B cell (primary cell): ENCODE results near the gene KSR1. TPM values are rescaled to one million over a fixed set of nuclear protein-coding genes. Genes with fewer than 3 reads are reported as not detected.
A peak's percentile ranks its signal among the peaks of the same experiment; 100 is the strongest.

Experiments used
- ATAC-seq: fragments of 200-7000 bp; cut with Tn5 transposase; one replicate; pipeline ENCODE4 v1.10.0; 2021; ENCODE audit warnings: low read depth, mild to moderate bottlenecking, moderate number of reproducible peaks, moderate library complexity
- CTCF ChIA-PET: fragments of 350-600 bp; sonication (Branson Sonifier 250); formaldehyde crosslinking; loops from one replicate; lab custom pipeline; 2021; ENCODE audit warnings: antibody characterized with exemption, inconsistent platforms; lab: Charles Lee
- POLR2A ChIA-PET: fragments of 350-600 bp; sonication (Branson Sonifier 250); formaldehyde crosslinking; loops from one replicate; lab custom pipeline; 2021; ENCODE audit warnings: antibody characterized with exemption; lab: Charles Lee
- DNase-seq: peaks from one replicate; pipeline ENCODE4 v3.0.0; 2013
- H2AFZ ChIP-seq: 2 replicates; pipeline ENCODE4 v1.6.1; 2012; ENCODE audit warnings: mild to moderate bottlenecking, low read depth, low read length; ENCODE audit not compliant: insufficient read depth, poor library complexity, severe bottlenecking
- H3K27ac ChIP-seq, 2 donors: 1 replicate in 1 of 2; 2 replicates in 1 of 2; pipeline ENCODE4 v1.5.1; 2012 to 2013; ENCODE audit warnings: low read length in 2 of 2, mild to moderate bottlenecking in 2 of 2, moderate library complexity in 1 of 2
- H3K27me3 ChIP-seq, 4 experiments: fragments of 200-600 bp in 1 of 4; sonication (generic) in 1 of 4; replicated peaks in 1 of 4; 1 replicate in 2 of 4; 2 replicates in 2 of 4; pipeline versions ENCODE4 v1.6.1 to v1.7.0; 2013 to 2016; ENCODE audit warnings: low read length in 3 of 4, mild to moderate bottlenecking in 2 of 4, mixed read lengths in 1 of 4, moderate library complexity in 1 of 4; ENCODE audit not compliant: insufficient read depth in 4 of 4, control insufficient read depth in 3 of 4; ENCODE audit errors: control extremely low read depth in 1 of 4
- H3K36me3 ChIP-seq, 2 experiments: replicated peaks in 1 of 2; 1 replicate in 1 of 2; 2 replicates in 1 of 2; pipeline versions ENCODE4 v1.6.1 to v1.7.1; 2013; ENCODE audit warnings: low read length in 1 of 2; ENCODE audit not compliant: insufficient read depth in 2 of 2, control insufficient read depth in 1 of 2; ENCODE audit errors: control extremely low read depth in 1 of 2, extremely low read depth in 1 of 2
- H3K4me1 ChIP-seq, 2 donors: fragments of 200-600 bp in 1 of 2; sonication (generic) in 1 of 2; 1 replicate in 1 of 2; 2 replicates in 1 of 2; pipeline versions ENCODE4 v1.5.1 to v1.6.1; 2013 to 2017; ENCODE audit warnings: low read length in 2 of 2; ENCODE audit not compliant: control insufficient read depth in 2 of 2, insufficient read depth in 2 of 2
- H3K4me2 ChIP-seq: replicated peaks from 2 replicates; pipeline ENCODE3; 2012; ENCODE audit warnings: mild to moderate bottlenecking, low read depth, low read length; ENCODE audit not compliant: poor library complexity, severe bottlenecking
- H3K4me3 ChIP-seq, 5 experiments: fragments of 200-600 bp in 1 of 5; sonication (generic) in 1 of 5; 1 replicate in 3 of 5; 2 replicates in 2 of 5; pipeline versions ENCODE4 v1.5.1 to v1.7.0; 2011 to 2016; ENCODE audit warnings: low read length in 4 of 5, mild to moderate bottlenecking in 4 of 5, low read depth in 2 of 5, control low read depth in 1 of 5, moderate library complexity in 1 of 5; ENCODE audit not compliant: insufficient read depth in 1 of 5; ENCODE audit errors: control extremely low read depth in 1 of 5, extremely low read depth in 1 of 5
- H3K79me2 ChIP-seq: fragments of 200-600 bp; sonication (generic); one replicate; pipeline ENCODE4 v1.6.0; 2016; ENCODE audit warnings: low read length; ENCODE audit not compliant: control insufficient read depth, insufficient read depth
- H3K9ac ChIP-seq: fragments of 200-600 bp; sonication (generic); 2 replicates; pipeline ENCODE4 v1.6.1; 2017; ENCODE audit warnings: mild to moderate bottlenecking, low read length, moderate library complexity
- H3K9me3 ChIP-seq, 3 donors: one replicate each; pipeline versions ENCODE4 v1.6.1 to v1.7.1; 2013; ENCODE audit warnings: low read length in 2 of 3; ENCODE audit not compliant: control insufficient read depth in 2 of 3, insufficient read depth in 1 of 3; ENCODE audit errors: control extremely low read depth in 1 of 3
- H4K20me1 ChIP-seq: 2 replicates; pipeline ENCODE4 v1.6.0; 2012; ENCODE audit warnings: mild to moderate bottlenecking, low read length; ENCODE audit not compliant: insufficient read depth, control insufficient read depth, poor library complexity, severe bottlenecking
- H3K27ac Mint-ChIP-seq: one replicate; pipeline ENCODE4 v1.8.0; 2021; ENCODE audit warnings: mixed read lengths
- H3K27me3 Mint-ChIP-seq: one replicate; pipeline ENCODE4 v1.8.0; 2021; ENCODE audit warnings: mixed read lengths
- H3K4me1 Mint-ChIP-seq: one replicate; pipeline ENCODE4 v1.8.0; 2021; ENCODE audit warnings: mixed read lengths
- H3K4me3 Mint-ChIP-seq: one replicate; pipeline ENCODE4 v1.8.0; 2021; ENCODE audit warnings: mixed read lengths
- H3K9me3 Mint-ChIP-seq: one replicate; pipeline ENCODE4 v1.8.0; 2022; ENCODE audit warnings: mixed read lengths; ENCODE audit not compliant: insufficient read depth
- CTCF ChIP-seq: fragments of 200-600 bp; IDR thresholded peaks from one replicate; pipeline ENCODE4 v1.8.0; 2022; ENCODE audit warnings: antibody characterized with exemption, mild to moderate bottlenecking
- EZH2 ChIP-seq: IDR thresholded peaks from 2 replicates; pipeline ENCODE4 v1.6.1; 2012; ENCODE audit warnings: borderline replicate concordance, low read depth, mild to moderate bottlenecking, moderate library complexity, low read length; ENCODE audit not compliant: insufficient read depth, poor library complexity, severe bottlenecking
- WGBS: methylation state at CpG from one replicate; pipeline ENCODE4 v1.1.5; 2013; ENCODE audit warnings: missing lambda C conversion rate; ENCODE audit not compliant: insufficient coverage; 5-methylcytosine and 5-hydroxymethylcytosine counted together
- intact Hi-C: fragments of 100-400 bp; cut with micrococcal nuclease; formaldehyde crosslinking; loops from one replicate; pipeline ENCODE4 v1.10.0; 2022
- polyA plus RNA-seq: library from polyadenylated mRNA; depleted of rRNA; stranded (reverse); fragments of >200 nt; gene quantifications from 2 replicates; pipeline ENCODE4 v1.2.3, GENCODE V29; 2012
- total RNA-seq, 2 donors: library from RNA; stranded (reverse); fragments of 120-200 nt in 1 of 2; gene quantifications; 1 replicate in 1 of 2; 2 replicates in 1 of 2; pipeline versions ENCODE4 v1.2.3 to v1.2.4, GENCODE V29; 2013 to 2022

KSR1 gene
- total and polyA plus RNA-seq, 2 donors (not counting 1 experiment from before 2014, with no cell fraction given), result 27.5 to 85.6 TPM

GRCh38 chr17:27609611-27610303 is 153.5 kb downstream of the KSR1 start:
- Histone ChIP-seq H2AFZ (no peak overlapping the region), H3K9ac (no peak overlapping the region), H3K27me3 (no peaks in the 10 kb centered on the region), H4K20me1 (no peaks in the 10 kb centered on the region), H3K4me2 (no peak overlapping the region), H3K4me1 (no peaks in the 10 kb centered on the region), H3K79me2 (no peaks in the 10 kb centered on the region), H3K4me3 (no peak overlapping the region), H3K36me3 (peaks cover 1 to 20% of the 10 kb centered on the region in 2 experiments), H3K27ac (no peak overlapping the region), H3K9me3 (no peaks in the 10 kb centered on the region)
- ChIA-PET POLR2A (no interaction called here), CTCF (interaction anchor here (1.0 to 14.9 kb wide), 7 partner anchors 9 to 373 kb away, joined by 3 to 395 read pairs (median 5); no protein-coding TSS in a partner anchor)
- Mint-ChIP-seq H3K4me3 (no peak overlapping the region), H3K27ac (no peak overlapping the region), H3K27me3 (no peaks in the 10 kb centered on the region), H3K4me1 (no peaks in the 10 kb centered on the region), H3K9me3 (no peaks in the 10 kb centered on the region)
- WGBS, result 96% methylated on average over 10 of the region's 11 CpGs
- DNase-seq (peak; percentile 48), ATAC-seq (no peak)
- intact Hi-C loops, result no loop called here
- no peak for TF ChIP-seq EZH2
- peak; percentile 28 for TF ChIP-seq CTCF

- ChIA-PET CTCF (interaction anchor here (1.0 to 14.9 kb wide), 7 partner anchors 9 to 374 kb away, joined by 3 to 395 read pairs (median 5); no protein-coding TSS in a partner anchor), POLR2A (no interaction called here)
- WGBS, result 93% methylated on average over 2 of the region's 4 CpGs
- Mint-ChIP-seq H3K27me3 (no peaks in the 10 kb centered on the region), H3K9me3 (no peaks in the 10 kb centered on the region), H3K4me1 (no peaks in the 10 kb centered on the region), H3K4me3 (no peak overlapping the region), H3K27ac (no peak overlapping the region)
- Histone ChIP-seq H3K4me2 (no peak overlapping the region), H3K9ac (no peak overlapping the region), H3K4me3 (no peak overlapping the region), H4K20me1 (no peaks in the 10 kb centered on the region), H3K27me3 (no peaks in the 10 kb centered on the region), H3K79me2 (no peaks in the 10 kb centered on the region), H3K27ac (no peak overlapping the region), H2AFZ (no peak overlapping the region), H3K9me3 (no peaks in the 10 kb centered on the region), H3K36me3 (peaks cover 1 to 24% of the 10 kb centered on the region in 2 experiments), H3K4me1 (no peaks in the 10 kb centered on the region)
- DNase-seq, result no peak
- no peak for ATAC-seq
- TF ChIP-seq CTCF, result no peak
- TF ChIP-seq EZH2, result no peak
- intact Hi-C loops, result no loop called here
These were observed 154.0 kb downstream of the KSR1 start for GRCh38 chr17:27610304-27610677.
